Mesenchymal stem cell (in vitro differentiated cells and primary cell): ENCODE measurements around the gene MYO18B.

Experiments
- DNase-seq: peaks from one replicate; pipeline ENCODE4 v3.0.0-alpha.2; 2013
- H2AFZ ChIP-seq: one replicate; pipeline ENCODE4 v1.6.1; 2013; ENCODE audit warnings: low read depth, mild to moderate bottlenecking, control low read depth, inconsistent platforms, low read length, moderate library complexity
- H2AK5ac ChIP-seq: 2 replicates; pipeline ENCODE4 v1.6.1; 2013; ENCODE audit warnings: low read length, moderate library complexity, mild to moderate bottlenecking, inconsistent platforms; ENCODE audit not compliant: severe bottlenecking
- H2BK120ac ChIP-seq: one replicate; pipeline ENCODE4 v1.6.1; 2013; ENCODE audit warnings: low read depth, mild to moderate bottlenecking, inconsistent platforms, low read length, moderate library complexity
- H2BK12ac ChIP-seq, 2 experiments: one replicate each; pipeline ENCODE4 v1.6.1; 2013; ENCODE audit warnings: inconsistent platforms in 2 of 2, low read length in 2 of 2, mild to moderate bottlenecking in 2 of 2, moderate library complexity in 2 of 2, control low read depth in 1 of 2
- H2BK15ac ChIP-seq: one replicate; pipeline ENCODE4 v1.6.1; 2013; ENCODE audit warnings: mild to moderate bottlenecking, low read depth, inconsistent platforms; ENCODE audit not compliant: poor library complexity, severe bottlenecking
- H2BK5ac ChIP-seq: 2 replicates; pipeline ENCODE4 v1.6.1; 2013; ENCODE audit warnings: low read depth, mild to moderate bottlenecking, low read length, control low read depth, inconsistent platforms; ENCODE audit not compliant: poor library complexity, severe bottlenecking
- H3K14ac ChIP-seq, 2 experiments: one replicate each; pipeline ENCODE4 v1.6.1; 2013; ENCODE audit warnings: inconsistent platforms in 2 of 2, low read length in 2 of 2, control low read depth in 1 of 2, mild to moderate bottlenecking in 1 of 2, moderate library complexity in 1 of 2
- H3K18ac ChIP-seq, 2 experiments: one replicate each; pipeline ENCODE4 v1.6.1; 2013; ENCODE audit warnings: inconsistent platforms in 2 of 2, low read length in 2 of 2, control low read depth in 1 of 2, low read depth in 1 of 2, mild to moderate bottlenecking in 1 of 2
- H3K23ac ChIP-seq, 2 experiments: one replicate each; pipeline ENCODE4 v1.6.1; 2013; ENCODE audit warnings: inconsistent platforms in 2 of 2, low read length in 2 of 2, mild to moderate bottlenecking in 2 of 2, moderate library complexity in 2 of 2, control low read depth in 1 of 2
- H3K27ac ChIP-seq: 2 replicates; pipeline ENCODE4 v1.5.1; 2013; ENCODE audit warnings: mild to moderate bottlenecking, moderate library complexity, low read length, control low read depth, inconsistent platforms; ENCODE audit not compliant: poor library complexity, severe bottlenecking
- H3K27me3 ChIP-seq, 2 experiments: 2 replicates each; pipeline versions ENCODE4 v1.6.1 to v1.7.0; 2013; ENCODE audit warnings: low read length in 2 of 2, mild to moderate bottlenecking in 2 of 2, moderate library complexity in 2 of 2, control low read depth in 1 of 2, inconsistent platforms in 1 of 2; ENCODE audit not compliant: control insufficient read depth in 1 of 2, insufficient read depth in 1 of 2
- H3K36me3 ChIP-seq, 2 experiments: 2 replicates each; pipeline versions ENCODE4 v1.6.1 to v1.7.0; 2013; ENCODE audit warnings: low read length in 2 of 2, control low read depth in 1 of 2, inconsistent platforms in 1 of 2, low read depth in 1 of 2, mild to moderate bottlenecking in 1 of 2; ENCODE audit not compliant: insufficient read depth in 2 of 2, control insufficient read depth in 1 of 2
- H3K4ac ChIP-seq, 2 experiments: one replicate each; pipeline ENCODE4 v1.6.1; 2013; ENCODE audit warnings: inconsistent platforms in 2 of 2, low read length in 2 of 2, mild to moderate bottlenecking in 2 of 2, moderate library complexity in 2 of 2, control low read depth in 1 of 2, low read depth in 1 of 2
- H3K4me1 ChIP-seq: 2 replicates; pipeline ENCODE4 v1.6.1; 2013; ENCODE audit warnings: low read depth, low read length, control low read depth; ENCODE audit not compliant: control insufficient read depth, insufficient read depth
- H3K4me2 ChIP-seq: 2 replicates; pipeline ENCODE4 v1.6.1; 2013; ENCODE audit warnings: low read length, mild to moderate bottlenecking, inconsistent platforms; ENCODE audit not compliant: poor library complexity, severe bottlenecking
- H3K4me3 ChIP-seq, 2 experiments: 2 replicates each; pipeline versions ENCODE4 v1.5.1 to v1.7.0; 2013; ENCODE audit warnings: low read length in 2 of 2, mild to moderate bottlenecking in 2 of 2, control low read depth in 1 of 2, low read depth in 1 of 2; ENCODE audit not compliant: insufficient read depth in 1 of 2
- H3K79me1 ChIP-seq: replicated peaks from 2 replicates; pipeline ENCODE4 v1.6.1; 2013; ENCODE audit warnings: mild to moderate bottlenecking, control low read depth, low read length, inconsistent platforms; ENCODE audit not compliant: poor library complexity, severe bottlenecking
- H3K9ac ChIP-seq: 2 replicates; pipeline ENCODE4 v1.7.0; 2013; ENCODE audit warnings: mild to moderate bottlenecking, low read length, moderate library complexity
- H3K9me3 ChIP-seq: 2 replicates; pipeline ENCODE4 v1.7.0; 2013; ENCODE audit warnings: mild to moderate bottlenecking, low read length; ENCODE audit not compliant: control insufficient read depth
- H4K8ac ChIP-seq: one replicate; pipeline ENCODE4 v1.6.1; 2013; ENCODE audit warnings: inconsistent platforms, mild to moderate bottlenecking, low read length, moderate library complexity
- H4K91ac ChIP-seq: one replicate; pipeline ENCODE4 v1.6.1; 2013; ENCODE audit warnings: mild to moderate bottlenecking, low read length, inconsistent platforms
- WGBS: methylation state at CpG from one replicate; pipeline ENCODE4 v1.1.7; 2013; ENCODE audit warnings: mixed read lengths; 5-methylcytosine and 5-hydroxymethylcytosine counted together

MYO18B gene

DNA sequence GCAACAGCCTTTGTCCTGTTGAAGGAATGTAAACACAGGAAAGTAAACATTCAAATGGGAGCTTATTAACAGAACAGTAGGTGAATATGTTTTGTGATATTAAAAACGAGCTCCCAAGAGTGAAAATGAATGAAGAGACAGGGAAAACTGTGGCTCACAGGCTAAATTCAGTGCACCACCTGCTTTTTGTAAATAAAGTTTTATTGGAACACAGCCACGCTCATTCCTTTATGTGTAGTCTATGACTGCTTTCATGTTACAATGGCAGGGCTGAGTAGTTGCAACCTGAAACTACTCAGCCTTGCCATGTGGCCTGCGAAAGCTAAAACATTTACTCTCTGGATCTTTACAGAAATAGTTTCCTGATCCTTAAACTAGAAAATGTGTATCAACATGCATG is 136.9 kb downstream of the MYO18B start:
- no peaks in the 10 kb centered on the region for H3K79me1 ChIP-seq
- no peak for DNase-seq
- H3K9me3 ChIP-seq = no peaks in the 10 kb centered on the region
- no peak overlapping the region for H2BK15ac ChIP-seq
- peaks cover 0 to 22% of the 10 kb centered on the region in 2 experiments for H3K27me3 ChIP-seq
- WGBS = 60% methylated on average over 3 of the region's 3 CpGs
- H2AK5ac ChIP-seq = no peak overlapping the region
- H3K4me3 ChIP-seq = no peak overlapping the region
- H2BK12ac ChIP-seq = no peak overlapping the region
- no peak overlapping the region for H3K27ac ChIP-seq
- H3K4ac ChIP-seq = no peak overlapping the region
- no peak overlapping the region for H3K18ac ChIP-seq
- no peak overlapping the region for H3K14ac ChIP-seq
- H3K9ac ChIP-seq = no peak overlapping the region
- H3K4me1 ChIP-seq = peaks cover 1% of the 10 kb centered on the region
- no peak overlapping the region for H3K23ac ChIP-seq
- H3K4me2 ChIP-seq = no peak overlapping the region
- H3K36me3 ChIP-seq = no peaks in the 10 kb centered on the region
- H2BK5ac ChIP-seq = no peak overlapping the region
- no peak overlapping the region for H4K8ac ChIP-seq
- no peak overlapping the region for H4K91ac ChIP-seq
- H2BK120ac ChIP-seq = no peak overlapping the region
- no peak overlapping the region for H2AFZ ChIP-seq

DNA sequence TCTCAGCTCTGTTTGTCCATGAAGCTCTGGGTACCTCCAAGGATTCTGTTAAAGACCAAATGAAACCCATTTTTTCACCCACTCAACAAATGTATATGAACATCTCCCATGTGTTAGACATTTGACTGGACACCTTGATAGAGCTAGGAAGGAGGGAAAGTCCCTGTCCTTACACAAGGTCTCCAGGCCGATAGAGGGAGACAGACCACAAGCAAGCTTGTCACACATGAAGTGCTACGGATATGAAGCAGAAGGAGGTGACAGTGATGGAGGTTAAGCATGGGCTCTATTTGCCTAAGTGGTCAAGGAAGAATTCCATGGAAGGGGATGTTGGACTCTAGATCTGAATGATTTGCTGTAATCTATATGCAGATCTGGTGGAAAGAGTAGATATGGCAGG is 138.5 kb downstream of the MYO18B start:
- 63% methylated on average over 2 of the region's 2 CpGs for WGBS
- H3K27me3 ChIP-seq = peaks cover 0 to 19% of the 10 kb centered on the region in 2 experiments

DNA sequence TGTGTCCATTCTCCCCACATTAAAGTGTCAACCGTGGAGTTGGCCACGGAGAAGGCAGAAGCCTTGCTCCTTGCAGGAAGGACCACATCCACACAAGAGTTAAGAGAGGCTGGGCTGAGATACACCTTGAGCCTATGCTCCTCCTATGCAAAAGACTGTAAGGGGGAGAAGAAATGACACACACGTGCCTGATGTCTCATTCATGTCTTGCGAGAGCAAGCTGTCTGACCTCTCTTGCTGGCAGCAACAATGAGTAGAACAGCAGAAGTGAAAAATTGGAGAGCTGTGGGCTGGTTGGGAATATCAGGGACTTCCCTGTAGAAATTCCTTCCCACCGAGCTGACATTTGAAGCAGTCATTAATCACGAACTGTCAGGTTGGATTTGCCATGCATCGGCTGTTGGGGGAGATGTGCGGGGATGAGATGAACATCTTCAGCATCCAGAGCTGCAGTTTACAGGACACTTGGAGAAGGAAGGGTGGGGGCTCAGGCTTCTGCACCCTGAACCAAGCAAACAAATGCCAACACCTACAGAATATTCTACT is 139.3 kb downstream of the MYO18B start:
- 85% methylated on average over 5 of the region's 8 CpGs for WGBS
- no peaks in the 10 kb centered on the region for H3K36me3 ChIP-seq
- no peak for DNase-seq

More for the DNA sequence above, 138.5 kb downstream of the MYO18B start:
- Histone ChIP-seq H3K4me2 (no peak overlapping the region), H3K9ac (no peak overlapping the region), H2BK5ac (no peak overlapping the region), H4K91ac (no peak overlapping the region), H2BK120ac (no peak overlapping the region), H2BK12ac (no peak overlapping the region), H2AK5ac (no peak overlapping the region), H3K36me3 (no peaks in the 10 kb centered on the region), H3K18ac (no peak overlapping the region), H3K4ac (no peak overlapping the region), H2AFZ (no peak overlapping the region), H2BK15ac (no peak overlapping the region), H4K8ac (no peak overlapping the region), H3K23ac (no peak overlapping the region), H3K4me3 (no peak overlapping the region), H3K4me1 (peaks cover 1% of the 10 kb centered on the region), H3K27ac (no peak overlapping the region), H3K14ac (no peak overlapping the region), H3K9me3 (no peaks in the 10 kb centered on the region), H3K79me1 (no peaks in the 10 kb centered on the region)
- no peak for DNase-seq

DNA sequence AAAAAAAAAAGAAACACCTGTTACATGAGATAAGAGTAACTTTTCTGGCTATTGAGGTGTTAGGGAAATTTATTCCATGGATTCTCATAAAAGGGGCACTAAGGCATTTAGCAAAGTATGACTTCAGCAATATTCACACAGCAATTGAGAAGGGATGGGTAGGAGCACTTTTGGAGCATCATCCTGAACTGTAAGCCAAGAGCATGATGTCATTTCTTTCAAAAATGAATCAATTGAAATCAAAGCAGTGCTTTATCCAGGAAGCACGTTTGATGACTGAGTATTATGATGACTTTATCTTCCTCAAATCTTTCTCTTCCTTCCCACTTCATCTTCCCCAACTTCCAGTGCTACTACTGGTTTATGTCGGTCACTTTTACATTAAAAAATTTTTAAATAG is 140.4 kb downstream of the MYO18B start:
- Histone ChIP-seq H2BK120ac (no peak overlapping the region), H3K27ac (no peak overlapping the region), H2AFZ (no peak overlapping the region), H2BK15ac (no peak overlapping the region), H3K4me1 (no peaks in the 10 kb centered on the region), H3K18ac (no peak overlapping the region), H2BK5ac (no peak overlapping the region), H3K4ac (no peak overlapping the region), H3K14ac (no peak overlapping the region), H3K4me2 (no peak overlapping the region), H3K36me3 (no peaks in the 10 kb centered on the region), H4K8ac (no peak overlapping the region), H3K9ac (no peak overlapping the region), H4K91ac (no peak overlapping the region), H3K23ac (no peak overlapping the region), H2BK12ac (no peak overlapping the region), H3K4me3 (no peak overlapping the region), H3K27me3 (peaks cover 0 to 9% of the 10 kb centered on the region in 2 experiments), H3K79me1 (no peaks in the 10 kb centered on the region), H2AK5ac (no peak overlapping the region), H3K9me3 (no peaks in the 10 kb centered on the region)
- DNase-seq = no peak
- whole genome bisulfite sequencing = 36% methylated on average over 1 of the region's 2 CpGs

More for the DNA sequence above, 139.3 kb downstream of the MYO18B start:
- H2AFZ ChIP-seq = no peak overlapping the region
- no peak overlapping the region for H2BK120ac ChIP-seq
- H3K27me3 ChIP-seq = peaks cover 0 to 16% of the 10 kb centered on the region in 2 experiments
- no peak overlapping the region for H2AK5ac ChIP-seq
- no peak overlapping the region for H2BK5ac ChIP-seq
- H3K18ac ChIP-seq = no peak overlapping the region
- H3K79me1 ChIP-seq = no peaks in the 10 kb centered on the region
- no peak overlapping the region for H3K23ac ChIP-seq
- H3K4me3 ChIP-seq = no peak overlapping the region
- H3K9me3 ChIP-seq = no peaks in the 10 kb centered on the region
- H3K27ac ChIP-seq = no peak overlapping the region
- no peak overlapping the region for H4K91ac ChIP-seq
- H3K4ac ChIP-seq = no peak overlapping the region
- no peak overlapping the region for H2BK15ac ChIP-seq
- H3K9ac ChIP-seq = no peak overlapping the region
- H2BK12ac ChIP-seq = no peak overlapping the region
- H3K4me2 ChIP-seq = no peak overlapping the region
- H4K8ac ChIP-seq = no peak overlapping the region
- no peak overlapping the region for H3K14ac ChIP-seq
- no peaks in the 10 kb centered on the region for H3K4me1 ChIP-seq
